Body of pancreas (tissue), 4 donors: Measurements from ENCODE around the gene FUT8. TPM values are rescaled to one million over a fixed set of nuclear protein-coding genes. Genes with fewer than 3 reads are reported as not detected.

ENCODE experiments used
- ATAC-seq: fragments of 150-250 bp; one replicate; pipeline ENCODE4 v1.9.1; 2016
- DNase-seq, 4 donors: peaks; one replicate each; pipeline ENCODE4 v3.0.0-alpha.2; 2019
- H3K27ac ChIP-seq, 4 donors: fragments of 200-600 bp; sonication (generic); 1 replicate in 3 of 4; 2 replicates in 1 of 4; pipeline versions ENCODE4 v1.5.1 to v1.6.1; 2016 to 2019; ENCODE audit warnings: mild to moderate bottlenecking in 1 of 4, mixed read lengths in 1 of 4, moderate library complexity in 1 of 4
- H3K27me3 ChIP-seq, 2 donors: fragments of 200-600 bp; sonication (generic); one replicate each; pipeline ENCODE4 v1.6.0; 2016; ENCODE audit warnings: mild to moderate bottlenecking in 1 of 2
- H3K36me3 ChIP-seq, 2 donors: fragments of 200-600 bp; sonication (generic); replicated peaks in 1 of 2; 2 replicates each; pipeline ENCODE4 v1.5.1; 2016; ENCODE audit warnings: low read depth in 2 of 2; ENCODE audit not compliant: insufficient read depth in 1 of 2
- H3K4me1 ChIP-seq: fragments of 200-600 bp; sonication (generic); one replicate; pipeline ENCODE4 v1.6.0; 2016
- H3K4me3 ChIP-seq, 2 donors: fragments of 200-600 bp; sonication (generic); 1 replicate in 1 of 2; 2 replicates in 1 of 2; pipeline ENCODE4 v1.5.1; 2016 to 2019
- H3K9me3 ChIP-seq, 3 donors: fragments of 200-600 bp; sonication (generic); 1 replicate in 2 of 3; 2 replicates in 1 of 3; pipeline ENCODE4 v1.5.1; 2016
- CTCF ChIP-seq, 7 experiments: fragments of 450-650 bp in 4 of 7; fragments of 200-600 bp in 3 of 7; sonication (generic) in 3 of 7; IDR thresholded peaks; one replicate each; pipeline ENCODE4 v1.5.1; 2016 to 2019; ENCODE audit warnings: antibody characterized with exemption in 7 of 7
- POLR2A ChIP-seq, 3 donors: fragments of 450-650 bp; IDR thresholded peaks; one replicate each; pipeline ENCODE4 v1.6.1; 2016; ENCODE audit warnings: antibody characterized with exemption in 3 of 3, mild to moderate bottlenecking in 2 of 3
- WGBS, 2 donors: methylation state at CpG; one replicate each; pipeline ENCODE4 v1.1.5; 2017; 5-methylcytosine and 5-hydroxymethylcytosine counted together
- intact Hi-C: fragments of 100-400 bp; cut with DNase I; formaldehyde crosslinking; loops from one replicate; pipeline ENCODE4 v1.15.1; 2023
- total RNA-seq, 2 donors: library from RNA; depleted of rRNA; stranded (reverse); fragments of >200 nt; gene quantifications; one replicate each; pipeline ENCODE4 v1.1.0, GENCODE V29; 2016

FUT8 gene
- total RNA-seq, 2 donors from 2014 or later, result 31.1 to 33.0 TPM

- Histone ChIP-seq H3K27ac (no peak overlapping the region), H3K4me1 (peaks cover 23% of the 10 kb centered on the region), H3K9me3 (no peaks in the 10 kb centered on the region), H3K36me3 (no peaks in the 10 kb centered on the region), H3K4me3 (no peak overlapping the region), H3K27me3 (no peaks in the 10 kb centered on the region)
- DNase-seq (no peak), ATAC-seq (no peak)
- WGBS, 2 donors, result 74 to 79% methylated on average over 4 of the region's 4 CpGs
- TF ChIP-seq CTCF (IDR thresholded peaks at IDR 0.05), result no peak
- no peak for TF ChIP-seq POLR2A (IDR thresholded peaks at IDR 0.05)
- intact Hi-C loops, result no loop called here
Observed at GRCh38 chr14:65776193-65776852, 363.8 kb downstream of the FUT8 start.

GRCh38 chr14:65780566-65780965 lies 368.0 kb downstream of the FUT8 start:
- Histone ChIP-seq H3K27me3 (no peaks in the 10 kb centered on the region), H3K4me1 (no peaks in the 10 kb centered on the region), H3K27ac (no peak overlapping the region), H3K9me3 (no peaks in the 10 kb centered on the region), H3K36me3 (no peaks in the 10 kb centered on the region), H3K4me3 (no peak overlapping the region)
- WGBS, 2 donors, result 82 to 85% methylated on average over 2 of the region's 2 CpGs
- TF ChIP-seq POLR2A (IDR thresholded peaks at IDR 0.05) (no peak), CTCF (IDR thresholded peaks at IDR 0.05) (no peak)
- intact Hi-C loops, result no loop called here
- DNase-seq (no peak), ATAC-seq (no peak)

GRCh38 chr14:65783101-65783500 lies 370.6 kb downstream of the FUT8 start:
- Histone ChIP-seq H3K36me3 (no peaks in the 10 kb centered on the region), H3K4me1 (no peaks in the 10 kb centered on the region), H3K4me3 (no peak overlapping the region), H3K27me3 (no peaks in the 10 kb centered on the region), H3K27ac (no peak overlapping the region), H3K9me3 (no peaks in the 10 kb centered on the region)
- ATAC-seq (no peak), DNase-seq (no peak)
- intact Hi-C loops, result no loop called here
- 90 to 93% methylated on average over 3 of the region's 3 CpGs for WGBS, 2 donors
- TF ChIP-seq POLR2A (IDR thresholded peaks at IDR 0.05) (no peak), CTCF (IDR thresholded peaks at IDR 0.05) (no peak)

- Histone ChIP-seq H3K36me3 (no peaks in the 10 kb centered on the region), H3K27me3 (no peaks in the 10 kb centered on the region), H3K27ac (no peak overlapping the region), H3K9me3 (no peaks in the 10 kb centered on the region), H3K4me3 (no peak overlapping the region), H3K4me1 (no peaks in the 10 kb centered on the region)
- ATAC-seq, result no peak
- WGBS, 2 donors, result 70 to 80% methylated on average over 1 of the region's 1 CpG
- intact Hi-C loops, result no loop called here
- no peak for TF ChIP-seq POLR2A (IDR thresholded peaks at IDR 0.05)
- TF ChIP-seq CTCF (IDR thresholded peaks at IDR 0.05), result no peak
- no peak for DNase-seq
Observed at GRCh38 chr14:65783576-65783975, 371.0 kb downstream of the FUT8 start.

DNA sequence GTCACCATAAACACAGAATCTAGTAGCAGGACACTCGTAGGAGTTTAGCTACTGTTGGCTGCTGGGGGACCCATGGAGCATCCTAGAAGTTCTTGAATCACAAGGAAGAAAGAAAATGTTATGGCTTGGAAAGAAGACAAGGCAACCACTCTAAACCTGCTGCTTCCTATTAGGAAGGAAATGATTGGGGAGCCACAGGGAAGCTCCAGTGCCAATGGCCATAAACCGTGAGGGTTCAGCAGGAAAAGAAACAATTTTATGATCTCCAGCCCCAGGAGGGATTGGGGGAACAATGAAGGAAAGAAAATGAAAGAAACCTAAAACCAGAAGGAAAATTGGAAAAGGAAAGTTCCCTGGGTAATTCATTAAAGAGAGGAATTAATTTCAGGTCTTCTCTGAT lies 372.0 kb downstream of the FUT8 start:
- no peaks in the 10 kb centered on the region for H3K36me3 ChIP-seq
- H3K4me3 ChIP-seq, result no peak overlapping the region
- 80 to 85% methylated on average over 2 of the region's 2 CpGs for WGBS, 2 donors
- H3K27ac ChIP-seq, result no peak overlapping the region
- intact Hi-C loops, result no loop called here
- H3K4me1 ChIP-seq, result no peaks in the 10 kb centered on the region
- no peaks in the 10 kb centered on the region for H3K27me3 ChIP-seq
- no peak for ATAC-seq
- no peaks in the 10 kb centered on the region for H3K9me3 ChIP-seq
- no peak for DNase-seq
- no peak for TF ChIP-seq POLR2A (IDR thresholded peaks at IDR 0.05)
